H1 (cell line): ENCODE measurements around the gene UPB1. TPM values are rescaled to one million over a fixed set of nuclear protein-coding genes. Genes with fewer than 3 reads are reported as not detected.

Experiments
- BACH1 ChIP-seq: IDR thresholded peaks from 2 replicates; pipeline ENCODE4 v1.6.1; 2012; ENCODE audit warnings: low read length, improper control_type of control experiment
- CHD7 ChIP-seq: fragments of 300-600 bp; sonication (generic); IDR thresholded peaks from 2 replicates; pipeline ENCODE4 v1.7.1; 2012; ENCODE audit warnings: low read length, moderate library complexity, mild to moderate bottlenecking, inconsistent platforms; ENCODE audit not compliant: insufficient replicate concordance
- RAD21 ChIP-seq, 2 experiments: IDR thresholded peaks in 1 of 2; conservative IDR thresholded peaks in 1 of 2; 2 replicates each; pipeline ENCODE4 v1.6.1; 2011; ENCODE audit warnings: low read depth in 2 of 2, low read length in 2 of 2, improper control_type of control experiment in 1 of 2, inconsistent platforms in 1 of 2, mild to moderate bottlenecking in 1 of 2, moderate library complexity in 1 of 2
- RFX5 ChIP-seq: IDR thresholded peaks from 2 replicates; pipeline ENCODE4 v1.6.1; 2011; ENCODE audit warnings: low read depth, low read length, improper control_type of control experiment, borderline replicate concordance
- SP2 ChIP-seq: IDR thresholded peaks from 2 replicates; pipeline ENCODE4 v1.6.1; 2012; ENCODE audit warnings: mild to moderate bottlenecking, low read length, inconsistent platforms
- SP4 ChIP-seq: IDR thresholded peaks from 2 replicates; pipeline ENCODE4 v1.6.1; 2012; ENCODE audit warnings: low read length, inconsistent platforms
- polyA plus RNA-seq, 7 experiments: library from polyadenylated mRNA; depleted of rRNA in 3 of 7; stranded (reverse) in 5 of 7; unstranded in 2 of 7; fragments of >200 nt in 5 of 7; fragments of 200-250 nt in 2 of 7; gene quantifications; 1 replicate in 5 of 7; 2 replicates in 1 of 7; 4 replicates in 1 of 7; pipeline versions ENCODE4 v1.2.1 to v1.2.3, GENCODE V29; 2011 to 2013; ENCODE audit warnings: missing spikeins in 2 of 7, mixed read lengths in 2 of 7
- total RNA-seq: library from RNA; stranded (reverse); fragmentation: NEBNext Ultra II Directional; extraction: Animal tissue kit (Norgen Biotek cat#: 25700); gene quantifications from 2 replicates; pipeline ENCODE4 v1.2.1, GENCODE V29; 2021
- TF ChIP-seq, protein P1 (sequence below): IDR thresholded peaks from 2 replicates; pipeline ENCODE4 v1.6.1; 2012; ENCODE audit warnings: inconsistent platforms
- TF ChIP-seq, protein P2 (sequence below): IDR thresholded peaks from 2 replicates; pipeline ENCODE4 v1.6.1; 2011; ENCODE audit warnings: low read depth, mild to moderate bottlenecking, low read length; ENCODE audit not compliant: insufficient read depth

Gene UPB1
- total and polyA plus RNA-seq, 2 of the 8 experiments (the other 6 are each of a cell fraction or from before 2014, with no cell fraction given): 0.09 TPM; not detected in 1

- TF ChIP-seq, protein P1, sequence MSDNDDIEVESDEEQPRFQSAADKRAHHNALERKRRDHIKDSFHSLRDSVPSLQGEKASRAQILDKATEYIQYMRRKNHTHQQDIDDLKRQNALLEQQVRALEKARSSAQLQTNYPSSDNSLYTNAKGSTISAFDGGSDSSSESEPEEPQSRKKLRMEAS: no peak
- TF ChIP-seq BACH1 (no peak), RAD21 (IDR thresholded peaks at IDR 0.05 in 1 of 2, conservative IDR thresholded peaks at IDR 0.05 in 1 of 2; ENCODE audit: low read depth in 2 of 2, low read length in 2 of 2) (no peak), SP2 (no peak), SP4 (no peak), RFX5 (no peak), CHD7 (no peak)
- TF ChIP-seq, protein P2, sequence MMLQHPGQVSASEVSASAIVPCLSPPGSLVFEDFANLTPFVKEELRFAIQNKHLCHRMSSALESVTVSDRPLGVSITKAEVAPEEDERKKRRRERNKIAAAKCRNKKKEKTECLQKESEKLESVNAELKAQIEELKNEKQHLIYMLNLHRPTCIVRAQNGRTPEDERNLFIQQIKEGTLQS: no peak
Measured at GRCh38 chr22:24543679-24544243, 48.6 kb downstream of the UPB1 start (continued).
